ENCODE results near the gene PDXP.

Gene PDXP

DNA sequence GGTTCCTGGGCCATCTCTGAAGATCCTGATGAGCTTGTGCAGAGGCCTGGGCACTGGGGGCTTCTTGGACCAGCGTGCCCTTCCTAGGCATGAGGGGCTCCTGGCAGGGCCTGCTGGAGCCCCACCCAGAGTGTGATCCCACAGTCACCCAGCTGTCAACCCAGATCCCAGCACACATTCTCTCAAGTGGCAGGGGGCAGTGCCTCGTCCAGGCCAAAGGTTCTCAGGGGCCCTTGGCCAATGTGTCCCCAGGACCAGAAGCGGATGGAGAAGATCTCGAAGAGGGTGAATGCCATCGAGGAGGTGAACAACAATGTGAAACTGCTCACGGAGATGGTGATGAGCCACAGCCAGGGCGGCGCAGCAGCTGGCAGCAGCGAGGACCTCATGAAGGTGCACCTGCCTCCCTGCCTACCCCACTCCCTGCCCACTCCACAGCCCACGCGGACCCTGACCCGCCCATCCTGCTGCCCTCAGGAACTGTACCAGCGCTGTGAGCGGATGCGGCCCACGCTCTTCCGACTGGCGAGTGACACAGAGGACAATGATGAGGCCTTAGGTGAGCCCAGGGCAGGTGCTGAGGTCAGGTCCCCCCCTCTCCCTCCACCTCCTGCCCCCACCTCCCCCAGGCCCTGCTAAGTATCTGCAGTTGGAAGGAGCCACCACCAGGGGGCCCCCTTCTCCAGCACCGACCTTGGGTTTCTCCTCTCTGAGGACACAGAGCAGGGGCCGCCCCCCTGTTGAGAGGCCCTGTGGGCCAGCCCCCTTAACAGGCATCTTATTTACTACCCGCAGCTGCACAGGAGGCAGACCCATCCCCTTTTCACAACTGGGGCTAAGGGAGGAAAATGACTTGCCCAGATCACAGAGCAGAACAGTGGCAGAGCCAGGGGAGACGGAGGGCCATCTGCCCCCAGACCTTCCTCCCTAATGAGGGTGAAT lies 35.2 kb upstream of the PDXP start:
- Histone ChIP-seq H2BK5ac (ENCODE audit: low read depth, low read length, poor library complexity, severe bottlenecking) (no peak overlapping the region), H4K8ac (ENCODE audit: low read length) (peak overlapping the region; percentile 22), H3K9me3 (ENCODE audit: control insufficient read depth, low read length) (no peaks in the 10 kb centered on the region), H3K23ac (ENCODE audit: low read length in 2 of 2) (no peak overlapping the region), H3K4me1 (ENCODE audit: control insufficient read depth, insufficient read depth, low read depth, low read length) (peaks cover 34% of the 10 kb centered on the region), H2AFZ (ENCODE audit: low read depth, low read length) (no peak overlapping the region), H3K9ac (ENCODE audit: low read length) (peak overlapping the region; percentile 24), H3K4me2 (ENCODE audit: low read length, poor library complexity, severe bottlenecking) (no peak overlapping the region), H2BK120ac (ENCODE audit: low read depth, low read length) (no peak overlapping the region), H2BK15ac (ENCODE audit: low read depth, poor library complexity, severe bottlenecking) (no peak overlapping the region), H3K36me3 (ENCODE audit: control insufficient read depth in 1 of 2, insufficient read depth in 2 of 2, low read depth in 1 of 2, low read length in 2 of 2) (peaks cover 47 to 81% of the 10 kb centered on the region in 2 experiments), H4K91ac (ENCODE audit: low read length) (peak overlapping the region; percentile 73), H3K27me3 (ENCODE audit: control insufficient read depth in 1 of 2, insufficient read depth in 1 of 2, low read length in 2 of 2) (no peaks in the 10 kb centered on the region), H3K4ac (ENCODE audit: low read depth in 1 of 2, low read length in 2 of 2) (no peak overlapping the region), H3K14ac (ENCODE audit: low read length in 2 of 2) (no peak overlapping the region), H2AK5ac (ENCODE audit: low read length, severe bottlenecking) (peak overlapping the region; percentile 85), H2BK12ac (ENCODE audit: low read length in 2 of 2) (peak overlapping the region in 1 of 2 experiments; percentile 47), H3K4me3 (ENCODE audit: insufficient read depth in 1 of 2, low read depth in 1 of 2, low read length in 2 of 2) (no peak overlapping the region), H3K27ac (ENCODE audit: low read length, poor library complexity, severe bottlenecking) (no peak overlapping the region), H3K18ac (ENCODE audit: low read depth in 1 of 2, low read length in 2 of 2) (peak overlapping the region; percentile 52 to 75), H3K79me1 (replicated peaks; ENCODE audit: low read length, poor library complexity, severe bottlenecking) (peaks cover 9% of the 10 kb centered on the region)
- peak; percentile 68 for DNase-seq
- 71% methylated on average over 22 of the region's 22 CpGs for WGBS

DNA sequence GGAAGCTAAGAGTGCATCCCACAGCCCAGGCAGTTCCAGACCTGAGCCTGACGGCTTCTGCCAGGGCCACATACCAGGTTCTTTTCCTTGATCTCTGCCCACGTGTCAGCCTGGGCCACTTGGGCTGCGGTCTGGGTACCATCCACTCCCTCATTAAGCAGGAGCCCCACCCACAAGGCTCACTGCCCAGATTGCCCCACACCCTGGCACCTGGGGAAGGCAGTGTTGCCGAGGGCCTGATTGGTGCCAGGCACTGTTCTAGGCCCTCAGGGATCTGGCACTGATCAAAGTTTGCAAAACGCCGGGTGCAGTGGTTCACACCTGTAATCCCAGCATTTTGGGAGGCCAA lies 34.5 kb upstream of the PDXP start:
- Histone ChIP-seq H2BK15ac (ENCODE audit: low read depth, poor library complexity, severe bottlenecking) (peak overlapping the region; percentile 45), H2BK12ac (ENCODE audit: low read length in 2 of 2) (peak overlapping the region in 1 of 2 experiments; percentile 47), H4K91ac (ENCODE audit: low read length) (peak overlapping the region; percentile 73), H3K23ac (ENCODE audit: low read length in 2 of 2) (no peak overlapping the region), H2BK5ac (ENCODE audit: low read depth, low read length, poor library complexity, severe bottlenecking) (no peak overlapping the region), H3K4me2 (ENCODE audit: low read length, poor library complexity, severe bottlenecking) (no peak overlapping the region), H4K8ac (ENCODE audit: low read length) (no peak overlapping the region), H3K27ac (ENCODE audit: low read length, poor library complexity, severe bottlenecking) (no peak overlapping the region), H3K4ac (ENCODE audit: low read depth in 1 of 2, low read length in 2 of 2) (peak overlapping the region in 1 of 2 experiments; percentile 74), H2BK120ac (ENCODE audit: low read depth, low read length) (no peak overlapping the region), H3K79me1 (replicated peaks; ENCODE audit: low read length, poor library complexity, severe bottlenecking) (peaks cover 7% of the 10 kb centered on the region), H3K27me3 (ENCODE audit: control insufficient read depth in 1 of 2, insufficient read depth in 1 of 2, low read length in 2 of 2) (no peaks in the 10 kb centered on the region), H3K4me1 (ENCODE audit: control insufficient read depth, insufficient read depth, low read depth, low read length) (peaks cover 38% of the 10 kb centered on the region), H3K4me3 (ENCODE audit: insufficient read depth in 1 of 2, low read depth in 1 of 2, low read length in 2 of 2) (no peak overlapping the region), H3K9ac (ENCODE audit: low read length) (peak overlapping the region; percentile 24), H2AFZ (ENCODE audit: low read depth, low read length) (no peak overlapping the region), H3K18ac (ENCODE audit: low read depth in 1 of 2, low read length in 2 of 2) (peak overlapping the region; percentile 52 to 71), H2AK5ac (ENCODE audit: low read length, severe bottlenecking) (peak overlapping the region; percentile 85), H3K9me3 (ENCODE audit: control insufficient read depth, low read length) (no peaks in the 10 kb centered on the region), H3K36me3 (ENCODE audit: control insufficient read depth in 1 of 2, insufficient read depth in 2 of 2, low read depth in 1 of 2, low read length in 2 of 2) (peaks cover 43 to 81% of the 10 kb centered on the region in 2 experiments), H3K14ac (ENCODE audit: low read length in 2 of 2) (no peak overlapping the region)
- 80% methylated on average over 4 of the region's 6 CpGs for WGBS
- no peak for DNase-seq

DNA sequence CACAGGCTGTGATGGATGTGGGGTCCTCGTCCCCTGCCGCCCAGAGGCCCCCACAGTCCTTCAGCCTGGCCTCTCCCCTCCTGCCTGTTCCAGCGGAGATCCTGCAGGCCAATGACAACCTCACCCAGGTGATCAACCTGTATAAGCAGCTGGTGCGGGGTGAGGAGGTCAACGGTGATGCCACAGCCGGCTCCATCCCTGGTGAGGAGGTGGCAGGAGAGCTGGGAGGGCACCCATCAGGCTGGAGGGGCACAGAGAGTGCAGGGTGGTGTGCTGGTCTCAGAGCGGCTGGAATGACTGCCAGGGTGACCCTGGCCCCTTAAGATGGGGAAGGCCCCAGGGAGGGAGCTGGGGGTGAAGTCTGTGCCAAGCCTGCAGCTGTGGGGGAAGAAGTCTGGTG lies 33.6 kb upstream of the PDXP start:
- H2AFZ ChIP-seq (ENCODE audit: low read depth, low read length): no peak overlapping the region
- H4K91ac ChIP-seq (ENCODE audit: low read length): peak overlapping the region; percentile 52
- H3K9me3 ChIP-seq (ENCODE audit: control insufficient read depth, low read length): no peaks in the 10 kb centered on the region
- H3K79me1 ChIP-seq (replicated peaks; ENCODE audit: low read length, poor library complexity, severe bottlenecking): peaks cover 7% of the 10 kb centered on the region
- DNase-seq: no peak
- H2AK5ac ChIP-seq (ENCODE audit: low read length, severe bottlenecking): peak overlapping the region; percentile 58
- H2BK15ac ChIP-seq (ENCODE audit: low read depth, poor library complexity, severe bottlenecking): no peak overlapping the region
- H3K23ac ChIP-seq (ENCODE audit: low read length in 2 of 2): no peak overlapping the region
- WGBS: 90% methylated on average over 7 of the region's 7 CpGs
- H2BK5ac ChIP-seq (ENCODE audit: low read depth, low read length, poor library complexity, severe bottlenecking): no peak overlapping the region
- no peak overlapping the region for H2BK120ac ChIP-seq (ENCODE audit: low read depth, low read length)
- no peak overlapping the region for H3K4ac ChIP-seq (ENCODE audit: low read depth in 1 of 2, low read length in 2 of 2)
- H3K9ac ChIP-seq (ENCODE audit: low read length): no peak overlapping the region
- no peak overlapping the region for H3K4me3 ChIP-seq (ENCODE audit: insufficient read depth in 1 of 2, low read depth in 1 of 2, low read length in 2 of 2)
- H3K27ac ChIP-seq (ENCODE audit: low read length, poor library complexity, severe bottlenecking): no peak overlapping the region
- H3K14ac ChIP-seq (ENCODE audit: low read length in 2 of 2): peak overlapping the region in 1 of 2 experiments; percentile 26
- peaks cover 38% of the 10 kb centered on the region for H3K4me1 ChIP-seq (ENCODE audit: control insufficient read depth, insufficient read depth, low read depth, low read length)
- H4K8ac ChIP-seq (ENCODE audit: low read length): peak overlapping the region; percentile 43
- no peaks in the 10 kb centered on the region for H3K27me3 ChIP-seq (ENCODE audit: control insufficient read depth in 1 of 2, insufficient read depth in 1 of 2, low read length in 2 of 2)
- H3K36me3 ChIP-seq (ENCODE audit: control insufficient read depth in 1 of 2, insufficient read depth in 2 of 2, low read depth in 1 of 2, low read length in 2 of 2): peaks cover 48 to 82% of the 10 kb centered on the region in 2 experiments
- no peak overlapping the region for H3K18ac ChIP-seq (ENCODE audit: low read depth in 1 of 2, low read length in 2 of 2)
- peak overlapping the region in 1 of 2 experiments; percentile 9 for H2BK12ac ChIP-seq (ENCODE audit: low read length in 2 of 2)
- H3K4me2 ChIP-seq (ENCODE audit: low read length, poor library complexity, severe bottlenecking): no peak overlapping the region

DNA sequence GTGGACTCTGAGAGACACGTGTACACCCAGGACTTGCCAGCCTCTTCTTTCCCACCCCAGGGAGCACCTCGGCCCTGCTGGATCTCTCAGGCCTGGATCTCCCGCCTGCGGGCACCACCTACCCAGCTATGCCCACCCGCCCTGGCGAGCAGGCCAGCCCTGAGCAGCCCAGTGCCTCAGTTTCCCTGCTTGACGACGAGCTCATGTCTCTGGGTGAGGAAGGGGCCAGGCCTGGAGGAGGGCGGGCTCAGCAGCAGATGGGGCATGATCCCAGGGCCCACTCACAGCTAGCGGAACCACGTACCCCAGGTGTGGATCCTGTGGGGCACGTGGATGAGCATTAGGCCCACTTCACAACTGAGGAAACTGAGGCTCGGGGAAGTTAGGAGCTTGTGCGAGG lies 32.8 kb upstream of the PDXP start:
- H2AFZ ChIP-seq (ENCODE audit: low read depth, low read length): no peak overlapping the region
- H3K27ac ChIP-seq (ENCODE audit: low read length, poor library complexity, severe bottlenecking): no peak overlapping the region
- H3K4ac ChIP-seq (ENCODE audit: low read depth in 1 of 2, low read length in 2 of 2): no peak overlapping the region
- H3K9ac ChIP-seq (ENCODE audit: low read length): peak overlapping the region; percentile 37
- peak overlapping the region; percentile 15 for H2AK5ac ChIP-seq (ENCODE audit: low read length, severe bottlenecking)
- DNase-seq: no peak
- peaks cover 7% of the 10 kb centered on the region for H3K79me1 ChIP-seq (replicated peaks; ENCODE audit: low read length, poor library complexity, severe bottlenecking)
- H2BK120ac ChIP-seq (ENCODE audit: low read depth, low read length): no peak overlapping the region
- 97% methylated on average over 14 of the region's 14 CpGs for WGBS
- no peak overlapping the region for H2BK12ac ChIP-seq (ENCODE audit: low read length in 2 of 2)
- H4K91ac ChIP-seq (ENCODE audit: low read length): no peak overlapping the region
- H2BK5ac ChIP-seq (ENCODE audit: low read depth, low read length, poor library complexity, severe bottlenecking): no peak overlapping the region
- H3K23ac ChIP-seq (ENCODE audit: low read length in 2 of 2): no peak overlapping the region
- H4K8ac ChIP-seq (ENCODE audit: low read length): no peak overlapping the region
- H3K18ac ChIP-seq (ENCODE audit: low read depth in 1 of 2, low read length in 2 of 2): no peak overlapping the region
- H3K14ac ChIP-seq (ENCODE audit: low read length in 2 of 2): no peak overlapping the region
- no peak overlapping the region for H3K4me2 ChIP-seq (ENCODE audit: low read length, poor library complexity, severe bottlenecking)
- H3K4me1 ChIP-seq (ENCODE audit: control insufficient read depth, insufficient read depth, low read depth, low read length): peaks cover 38% of the 10 kb centered on the region
- H3K27me3 ChIP-seq (ENCODE audit: control insufficient read depth in 1 of 2, insufficient read depth in 1 of 2, low read length in 2 of 2): no peaks in the 10 kb centered on the region
- no peak overlapping the region for H2BK15ac ChIP-seq (ENCODE audit: low read depth, poor library complexity, severe bottlenecking)
- H3K36me3 ChIP-seq (ENCODE audit: control insufficient read depth in 1 of 2, insufficient read depth in 2 of 2, low read depth in 1 of 2, low read length in 2 of 2): peaks cover 44 to 79% of the 10 kb centered on the region in 2 experiments
- no peak overlapping the region for H3K4me3 ChIP-seq (ENCODE audit: insufficient read depth in 1 of 2, low read depth in 1 of 2, low read length in 2 of 2)
- H3K9me3 ChIP-seq (ENCODE audit: control insufficient read depth, low read length): no peaks in the 10 kb centered on the region
